LHCN-M2 (cell line): ENCODE results near the gene KLK11. TPM values are rescaled to one million over a fixed set of nuclear protein-coding genes. Genes with fewer than 3 reads are reported as not detected.
A peak's percentile ranks its signal among the peaks of the same experiment; 100 is the strongest.
"Not testable (repeated sequence)": the region's sequence is repeated elsewhere in the genome, so short reads cannot be mapped to it uniquely, and the experiment has no call there.

Experiments used
- DNase-seq: peaks from one replicate; pipeline ENCODE4 v3.0.0-alpha.2; 2012; ENCODE audit warnings: low read depth
- total RNA-seq: library from RNA; depleted of rRNA; stranded (reverse); fragments of >200 nt; gene quantifications from 2 replicates; pipeline ENCODE4 v1.2.3, GENCODE V29; 2014

The KLK11 gene
- total RNA-seq, 1 experiment from 2014 or later, result not detected

DNA sequence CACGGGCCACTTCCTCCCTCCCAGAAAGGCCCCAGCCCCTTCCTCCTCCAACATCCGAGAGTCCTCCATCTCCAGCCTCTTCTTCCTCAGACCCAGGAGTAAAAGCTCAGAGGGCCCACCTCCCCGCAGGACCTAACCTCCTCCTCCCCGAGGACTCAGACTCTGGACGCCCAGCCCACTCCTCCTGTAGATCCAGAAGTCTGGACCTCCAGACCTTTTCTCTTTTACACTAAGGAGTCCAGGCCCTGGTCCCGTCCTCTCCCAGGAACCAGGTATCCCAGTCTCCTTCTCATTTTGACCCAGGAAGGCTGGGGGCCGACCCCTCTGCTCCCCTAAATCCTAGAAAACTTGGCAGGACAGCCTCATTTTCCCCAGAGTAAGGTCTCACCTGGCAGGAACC is 23.1 kb downstream of the KLK11 start:
- DNase-seq, result no peak

DNA sequence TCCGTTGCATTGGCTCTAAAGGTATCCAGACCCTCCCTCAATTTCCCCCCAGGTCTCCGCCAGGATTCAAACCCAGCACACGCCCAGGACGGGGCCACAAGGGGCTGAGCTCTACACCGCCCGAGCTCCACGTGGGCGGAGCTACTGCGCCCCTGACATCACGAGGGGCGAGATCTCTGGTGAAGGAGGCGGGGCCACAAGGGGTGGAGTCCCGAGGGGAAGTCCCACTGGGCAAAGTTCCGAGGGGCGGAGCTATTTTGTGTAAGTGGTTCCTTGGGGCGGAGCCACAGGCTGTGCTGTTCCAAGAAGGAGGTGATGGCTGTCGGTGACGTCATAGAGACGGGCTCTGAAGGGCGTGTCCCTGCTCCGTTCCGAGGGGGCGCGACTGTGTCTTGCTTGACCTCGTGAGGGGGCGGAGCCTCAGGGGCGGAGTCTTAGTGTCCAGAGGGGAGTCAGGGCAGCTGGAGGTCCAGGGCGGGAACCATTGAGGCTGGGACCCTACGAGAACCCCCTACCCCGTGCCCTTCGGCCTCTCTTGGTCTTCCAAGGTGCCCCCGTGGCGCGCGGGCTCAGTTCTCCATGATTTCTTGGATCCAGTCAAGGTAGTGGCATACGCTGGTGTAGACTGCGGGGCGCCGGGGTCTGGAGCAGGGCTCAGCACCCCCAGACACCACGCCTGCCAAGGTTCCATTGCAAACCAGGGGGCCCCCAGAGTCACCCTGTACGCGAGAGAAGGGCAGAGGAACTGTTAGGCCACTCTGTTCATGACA is 23.7 kb downstream of the KLK11 start:
- peak; percentile 2 for DNase-seq

DNA sequence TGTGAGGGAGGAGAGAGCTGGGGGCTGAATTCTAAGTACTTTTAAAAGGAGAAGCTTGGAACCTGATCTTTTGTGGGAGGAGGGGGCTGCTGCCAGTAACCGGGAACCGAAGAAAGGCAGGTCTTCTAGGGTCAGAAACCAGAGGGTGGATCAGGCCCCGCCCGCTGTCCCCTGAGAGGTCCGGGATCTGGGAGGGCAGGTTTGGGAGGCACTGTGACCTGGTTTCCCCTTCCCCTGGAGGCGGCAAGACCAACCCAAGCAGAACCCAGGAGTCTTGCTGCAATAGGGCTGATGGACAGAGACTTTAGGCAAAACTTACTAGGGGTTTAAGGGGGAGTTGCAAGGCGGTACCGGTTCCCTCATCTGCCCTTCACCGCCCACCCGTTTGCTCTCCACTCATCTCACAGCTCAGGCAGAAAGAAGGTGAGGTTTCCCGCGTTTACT is 24.3 kb downstream of the KLK11 start:
- DNase-seq, result no peak

DNA sequence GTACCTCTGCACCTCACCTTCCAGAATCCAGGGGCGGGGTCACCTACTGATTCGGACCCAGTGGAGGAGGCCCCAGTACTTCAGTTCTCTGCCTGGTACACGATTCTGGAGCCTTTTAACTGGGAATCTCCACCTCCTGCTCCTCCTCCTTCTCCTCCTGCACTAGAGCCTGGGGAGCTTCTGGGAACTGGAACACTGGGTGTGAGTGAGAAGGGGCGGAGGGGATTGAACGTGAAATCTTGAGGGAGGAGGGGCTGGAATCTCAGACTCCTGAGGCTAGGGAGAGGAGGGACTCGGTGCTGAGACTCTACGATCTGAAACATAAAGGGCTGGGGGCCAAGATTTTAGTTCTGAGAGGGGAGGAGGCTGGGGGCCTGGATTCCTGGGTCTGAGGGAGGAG is 24.9 kb downstream of the KLK11 start, which contains the start of gene KLK8:
Gene KLK8, minus strand, starts transcription at position 90 of the 400 bp plus-strand sequence. CDS start 437 bp downstream, outside the sequence.
- no peak for DNase-seq

DNA sequence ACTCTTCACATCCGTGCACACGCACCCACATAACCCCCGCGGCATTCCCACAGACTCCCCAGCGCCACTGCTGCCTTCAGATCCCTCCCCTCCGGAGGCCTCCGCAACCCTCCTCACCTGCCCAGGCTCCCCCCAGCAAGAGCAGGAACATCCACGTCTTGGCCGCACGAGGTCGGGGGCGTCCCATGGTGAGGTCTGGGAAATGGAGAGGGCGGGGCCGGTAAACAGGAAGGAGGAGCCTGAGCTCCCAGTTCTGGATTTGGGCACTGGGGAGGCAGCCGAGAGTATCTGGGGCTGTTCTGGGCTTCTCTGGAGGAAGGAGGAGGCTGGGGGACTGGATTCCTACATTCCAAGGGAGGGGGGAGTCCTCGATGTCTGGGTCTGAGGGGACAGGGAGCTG is 25.4 kb downstream of the KLK11 start:
- DNase-seq, result no peak

DNA sequence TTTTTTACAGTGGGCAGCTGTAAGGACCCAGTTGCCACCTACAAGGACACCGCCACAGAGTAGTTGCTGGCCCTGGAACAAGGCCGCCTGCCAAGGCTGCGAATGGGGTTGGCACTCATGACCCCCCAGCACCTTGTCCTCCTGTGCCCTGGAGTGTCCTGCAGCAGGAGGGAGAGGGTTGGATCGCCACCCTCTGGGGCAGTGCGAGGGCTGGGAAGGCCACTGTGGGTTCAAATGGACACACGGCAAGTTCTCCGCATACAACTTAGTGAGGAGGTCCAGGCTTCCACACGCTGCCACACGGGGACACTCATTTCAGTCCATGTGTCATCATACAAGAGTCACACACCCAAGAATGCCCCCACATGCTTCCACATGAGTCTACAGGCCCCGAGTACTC is 26.0 kb downstream of the KLK11 start:
- DNase-seq, result no peak

DNA sequence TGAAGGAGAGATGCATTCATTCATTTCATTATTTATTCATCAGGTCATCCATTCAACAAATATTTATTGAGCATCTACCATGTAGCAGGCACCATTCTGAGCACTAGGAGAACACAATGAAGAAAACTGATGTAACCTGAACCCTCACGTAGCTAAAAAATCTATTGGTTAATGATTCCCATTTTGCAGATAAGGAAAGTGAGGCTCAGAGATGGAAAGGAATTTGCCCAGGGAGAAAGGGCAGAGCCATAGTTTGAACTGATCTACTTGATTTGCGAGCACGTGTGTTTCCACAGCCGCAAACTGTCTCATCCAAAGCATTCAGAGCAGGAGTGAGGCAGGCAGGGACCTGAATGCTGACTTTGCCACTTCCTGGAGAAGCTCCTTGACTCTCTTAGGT is 27.7 kb downstream of the KLK11 start:
- DNase-seq, result no peak

DNA sequence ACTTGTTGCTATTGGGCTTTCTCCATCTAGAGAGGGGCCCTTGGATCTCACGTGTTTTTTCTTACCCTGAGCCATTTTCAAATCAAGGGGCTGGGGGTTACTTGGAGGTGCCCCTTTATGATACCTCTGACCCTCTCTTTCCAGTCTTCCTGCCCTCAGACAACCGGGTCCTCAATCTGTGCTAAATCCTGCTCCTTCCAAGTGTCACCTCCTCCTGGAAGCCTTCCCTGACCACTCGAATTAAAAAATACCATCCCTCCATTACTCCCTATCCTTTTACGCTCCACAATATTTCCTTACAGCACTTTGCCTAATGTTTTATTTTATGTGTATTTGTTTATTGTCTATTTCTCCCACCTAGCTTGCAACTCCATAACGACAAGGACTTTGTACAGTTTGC is 28.4 kb downstream of the KLK11 start:
- no peak for DNase-seq

DNA sequence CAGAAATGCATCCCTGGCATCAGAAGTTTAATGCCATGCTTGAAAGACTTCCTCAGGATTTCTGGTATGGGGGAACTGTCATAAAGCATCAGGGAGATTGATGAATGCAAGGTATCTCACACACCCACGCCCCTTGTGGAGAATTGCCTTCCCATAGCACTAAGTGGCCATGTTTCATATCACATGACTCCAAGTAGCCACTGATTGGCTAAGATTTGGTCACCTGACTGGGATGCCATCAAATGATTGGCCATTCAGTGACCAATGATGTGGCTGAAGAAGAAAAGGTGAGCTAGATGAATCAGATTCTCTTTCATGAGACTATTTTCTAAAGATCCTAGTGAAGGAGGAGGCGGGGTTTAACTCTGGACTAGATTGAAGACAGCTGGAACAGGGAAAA is 32.3 kb downstream of the KLK11 start:
- DNase-seq, result no peak

DNA sequence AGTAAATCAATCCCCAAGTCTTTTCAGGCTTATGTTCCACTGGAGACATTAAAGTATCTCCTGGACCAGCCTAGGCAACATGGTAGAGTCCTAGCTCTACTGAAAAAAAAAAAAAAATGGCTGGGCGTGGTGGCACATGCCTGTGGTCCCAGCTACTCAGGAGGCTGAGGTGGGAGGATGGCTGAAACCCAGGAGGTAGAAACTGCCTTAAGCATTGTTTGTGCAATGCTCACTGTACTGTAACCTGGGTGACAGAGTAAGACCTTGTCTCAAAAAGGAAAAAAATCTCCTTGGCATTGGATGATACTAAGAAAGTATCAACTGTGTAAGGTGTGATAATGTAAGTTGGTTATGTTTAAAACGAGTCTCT is 33.8 kb downstream of the KLK11 start:
- no peak for DNase-seq

DNA sequence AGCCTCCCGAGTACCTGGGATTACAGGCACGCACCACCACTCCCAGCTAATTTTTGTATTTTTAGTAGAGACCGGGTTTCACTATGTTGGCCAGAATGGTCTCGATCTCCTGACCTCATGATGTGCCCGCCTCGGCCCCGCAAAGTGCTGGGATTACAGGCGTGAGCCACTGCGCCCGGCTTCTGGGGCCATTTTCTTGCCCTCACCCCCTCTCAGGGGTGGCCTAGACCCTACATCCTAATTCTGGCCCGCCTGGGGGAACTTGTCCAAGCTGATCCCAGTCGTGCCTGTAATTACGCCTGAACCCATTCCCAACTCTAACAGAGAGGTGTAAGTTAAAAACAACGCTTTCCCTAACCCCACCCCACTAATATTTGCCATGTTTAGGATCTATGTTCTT is 42.0 kb downstream of the KLK11 start:
- not testable (repeated sequence) for DNase-seq

DNA sequence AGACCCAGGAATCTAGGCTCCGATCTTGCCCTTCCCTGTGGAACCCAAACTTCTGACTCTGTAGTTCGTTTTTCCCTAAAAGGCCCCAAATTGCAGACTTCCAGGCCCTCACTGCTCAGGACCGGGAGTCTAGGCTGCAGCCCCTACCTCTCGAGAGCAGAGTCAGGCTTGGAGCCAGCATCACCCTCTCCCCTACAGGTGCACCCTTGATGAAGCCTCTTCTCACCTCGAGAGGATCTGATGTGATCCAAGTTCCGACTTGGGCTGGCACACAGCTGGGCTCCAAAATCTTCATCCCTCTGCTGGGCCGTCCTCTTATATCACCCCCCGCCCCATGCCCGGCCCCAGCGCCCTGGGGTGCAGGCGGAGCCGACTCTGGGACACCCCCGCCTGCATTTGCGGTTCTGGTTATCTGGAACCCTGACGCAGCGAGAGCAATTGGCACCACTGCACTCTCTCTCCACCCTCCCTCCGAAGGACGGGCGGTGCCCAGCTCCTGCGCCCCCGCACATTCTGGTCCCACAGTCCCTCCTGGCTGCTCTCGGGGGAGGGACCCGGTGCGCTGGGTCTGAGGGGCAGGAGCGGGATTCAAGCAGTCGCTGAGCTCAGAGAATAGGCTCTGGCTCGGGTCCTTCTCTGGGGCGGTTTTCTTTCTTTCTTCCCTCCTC is 42.7 kb downstream of the KLK11 start, which contains the start of gene KLK7:
Gene KLK7, minus strand, starts transcription at position 293 of the 668 bp plus-strand sequence. CDS start 1,518 bp downstream, outside the sequence.
- DNase-seq, result no peak

DNA sequence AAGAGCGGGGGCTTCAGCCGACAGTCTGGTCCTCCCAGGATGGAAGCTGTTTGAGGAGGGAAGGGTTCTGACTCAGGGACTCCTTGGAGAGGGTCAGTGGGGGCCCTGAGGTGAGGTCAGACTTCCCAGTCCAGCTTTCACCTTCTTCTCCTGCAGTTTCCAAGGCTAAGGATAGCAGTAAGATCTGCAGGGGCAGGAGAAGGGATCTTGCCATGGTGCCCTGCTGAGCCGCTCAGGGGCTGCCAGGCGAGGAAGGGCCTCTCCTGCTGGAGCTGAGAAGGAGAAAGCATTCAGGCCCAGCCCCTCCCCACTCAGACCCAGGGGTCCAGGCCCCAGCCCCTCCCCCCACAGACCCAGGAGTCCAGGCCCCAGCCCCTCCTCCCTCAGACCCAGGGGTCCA is 44.2 kb downstream of the KLK11 start:
- no peak for DNase-seq

DNA sequence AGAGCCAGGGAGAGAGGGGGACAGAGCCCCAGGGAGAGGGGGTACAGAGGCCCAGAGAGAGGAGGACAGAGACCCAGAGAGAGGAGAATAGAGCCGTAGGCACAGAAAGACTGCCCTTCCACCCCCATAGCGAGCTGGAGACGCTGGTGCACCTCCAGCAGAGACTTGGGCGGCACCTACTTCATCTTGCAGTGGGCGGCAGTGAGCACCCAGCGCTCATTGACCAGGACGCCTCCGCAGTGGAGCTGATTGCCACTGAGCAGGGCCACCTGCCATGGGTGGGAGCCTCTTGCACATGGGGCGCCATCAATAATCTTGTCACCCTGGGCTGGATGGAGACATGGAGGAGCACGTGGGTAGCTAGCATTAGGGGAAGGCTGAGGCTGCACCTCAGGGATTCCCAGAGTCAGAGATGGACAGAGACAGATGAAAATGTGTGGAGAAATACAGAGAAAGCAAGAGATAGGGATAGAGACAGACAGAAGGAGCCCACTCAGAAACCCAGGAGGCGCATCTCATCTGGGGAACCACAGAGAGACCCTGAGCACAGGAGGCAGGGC is 44.7 kb downstream of the KLK11 start:
- no peak for DNase-seq

DNA sequence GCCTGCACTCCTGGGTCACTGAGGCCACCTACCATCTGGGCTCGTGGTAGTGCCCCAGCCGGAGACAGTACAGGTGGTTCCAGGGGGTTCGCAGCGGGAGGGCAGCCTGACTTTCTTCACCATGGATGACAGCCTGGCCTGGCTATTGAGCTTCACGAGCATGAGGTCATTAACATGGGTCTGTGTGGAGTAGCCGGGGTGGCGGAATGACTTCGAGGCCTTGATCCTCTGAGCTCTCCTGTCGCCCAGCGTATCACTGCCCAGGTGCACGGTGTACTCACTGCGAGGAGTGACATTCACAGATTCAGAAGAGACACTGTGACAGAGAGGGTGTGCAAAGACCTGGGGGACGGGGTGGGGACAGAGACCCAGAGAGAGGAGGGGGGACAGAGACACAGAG is 46.2 kb downstream of the KLK11 start:
- DNase-seq, result no peak

DNA sequence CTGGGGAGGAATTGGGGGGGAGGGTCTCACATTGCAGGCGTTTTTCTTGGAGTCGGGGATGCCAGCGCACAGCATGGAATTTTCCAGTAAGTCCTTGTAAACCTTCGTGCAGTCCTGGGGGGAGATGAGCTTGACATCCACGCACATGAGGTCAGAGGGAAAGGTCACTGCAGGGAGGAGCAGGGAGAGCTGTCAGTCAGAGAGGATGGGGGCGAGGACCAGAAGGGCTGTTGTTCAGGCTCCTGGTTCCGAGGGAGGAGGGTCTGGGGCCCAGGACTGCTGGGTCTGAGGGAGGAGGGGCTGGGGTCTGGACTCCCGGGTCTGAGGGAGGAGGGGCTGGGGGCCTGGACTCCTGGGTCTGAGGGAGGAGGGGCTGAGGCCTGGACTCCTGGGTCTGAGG is 46.7 kb downstream of the KLK11 start:
- DNase-seq, result no peak

DNA sequence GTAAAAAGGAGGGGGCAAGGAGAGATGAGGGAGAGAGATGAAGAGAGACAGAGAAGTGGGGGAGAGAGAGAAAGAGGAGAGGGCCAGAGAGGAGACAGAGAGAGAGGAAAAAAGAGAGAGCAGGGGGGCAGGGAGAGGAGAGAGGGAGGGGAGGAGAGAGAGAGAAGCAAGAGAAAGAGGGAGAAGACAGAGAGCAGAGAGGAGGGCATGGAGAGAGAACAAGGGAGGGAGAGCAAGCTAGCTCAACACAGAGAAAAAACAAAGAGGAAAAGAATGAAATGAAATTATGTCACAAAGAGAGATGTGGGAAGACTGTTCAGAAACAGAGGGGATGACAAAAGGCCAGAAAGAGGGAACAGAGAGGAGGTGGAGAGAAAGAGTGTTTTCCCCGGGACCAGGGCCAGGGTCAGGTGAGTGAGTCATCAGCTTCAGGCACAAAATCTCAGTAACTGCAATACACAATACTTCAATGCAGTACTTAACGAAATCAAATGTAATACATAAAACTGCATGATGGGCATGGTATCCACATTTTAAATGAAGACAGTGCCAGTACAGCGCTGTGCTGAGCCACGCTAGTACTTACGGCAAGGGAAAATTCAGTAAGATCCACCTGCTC is 47.5 kb downstream of the KLK11 start:
- no peak for DNase-seq

DNA sequence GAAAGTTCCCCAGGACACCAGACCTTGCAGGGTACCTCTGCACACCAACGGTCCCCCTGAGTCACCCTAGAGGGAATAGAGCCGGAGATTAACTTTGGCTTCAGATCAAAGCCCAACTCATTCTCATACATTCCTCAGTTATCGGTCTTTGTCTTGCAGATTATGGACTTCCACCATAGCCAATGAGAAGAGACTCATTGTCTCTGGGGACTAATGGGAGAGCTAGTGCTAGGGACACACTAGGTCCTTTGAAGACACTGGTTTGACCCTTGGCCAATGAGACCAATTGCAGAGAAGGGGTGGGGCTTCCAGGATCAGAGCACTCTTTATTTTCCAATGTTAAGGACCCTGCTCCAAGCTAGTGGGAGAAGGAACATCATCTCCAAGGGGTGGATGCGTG is 48.8 kb downstream of the KLK11 start:
- no peak for DNase-seq

DNA sequence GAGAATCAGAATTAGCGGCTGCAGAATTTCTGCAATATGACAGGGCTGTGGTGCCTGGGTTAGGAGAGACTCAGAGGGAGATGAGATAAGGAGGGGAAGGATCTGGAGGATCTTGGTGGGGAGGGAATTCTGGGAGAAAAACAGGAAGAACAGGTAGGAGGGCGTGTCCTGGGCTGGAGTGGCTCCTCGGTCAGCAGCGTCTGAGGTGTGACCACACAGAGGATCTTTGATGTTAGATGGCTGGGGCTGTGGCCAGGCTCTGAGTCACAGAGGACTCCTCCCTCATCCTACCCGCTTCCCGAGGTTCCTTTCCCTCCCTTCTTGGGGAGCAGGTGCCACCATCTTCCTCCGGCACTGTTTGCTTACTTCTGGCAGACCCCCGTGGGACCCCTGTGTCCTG is 50.6 kb downstream of the KLK11 start:
- no peak for DNase-seq

DNA sequence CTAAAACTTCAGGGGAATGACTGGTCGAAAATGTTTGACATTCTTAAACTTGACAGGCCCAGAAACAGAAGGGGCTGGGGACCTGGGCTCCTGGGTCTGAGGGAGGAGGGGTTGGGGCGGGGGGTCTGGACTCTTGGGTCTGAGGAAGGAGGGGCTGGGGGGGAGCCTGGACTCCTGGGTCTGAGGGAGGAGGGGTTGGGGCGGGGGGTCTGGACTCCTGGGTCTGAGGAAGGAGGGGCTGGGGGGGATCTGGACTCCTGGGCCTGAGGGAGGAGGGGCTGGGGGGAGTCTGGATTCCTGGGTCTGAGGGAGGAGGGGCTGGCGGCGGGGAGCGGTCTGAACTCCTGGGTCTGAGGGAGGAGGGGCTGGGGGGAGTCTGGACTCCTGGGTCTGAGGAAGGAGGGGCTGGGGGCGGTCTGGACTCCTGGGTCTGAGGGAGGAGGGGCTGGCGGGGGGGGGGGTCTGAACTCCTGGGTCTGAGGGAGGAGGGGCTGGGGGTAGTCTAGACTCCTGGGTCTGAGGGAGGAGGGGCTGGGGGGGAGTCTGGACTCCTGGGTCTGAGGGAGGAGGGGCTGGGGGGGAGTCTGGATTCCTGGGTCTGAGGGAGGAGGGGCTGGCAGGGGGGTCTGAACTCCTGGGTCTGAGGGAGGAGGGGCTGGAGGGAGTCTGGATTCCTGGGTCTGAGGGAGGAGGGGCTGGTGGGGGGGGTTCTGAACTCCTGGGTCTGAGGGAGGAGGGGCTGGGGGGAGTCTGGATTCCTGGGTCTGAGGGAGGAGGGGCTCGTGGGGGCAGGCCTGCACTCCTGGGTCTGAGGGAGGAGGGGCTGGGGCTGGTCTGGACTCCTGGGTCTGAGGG is 51.5 kb downstream of the KLK11 start:
- DNase-seq, result no peak

DNA sequence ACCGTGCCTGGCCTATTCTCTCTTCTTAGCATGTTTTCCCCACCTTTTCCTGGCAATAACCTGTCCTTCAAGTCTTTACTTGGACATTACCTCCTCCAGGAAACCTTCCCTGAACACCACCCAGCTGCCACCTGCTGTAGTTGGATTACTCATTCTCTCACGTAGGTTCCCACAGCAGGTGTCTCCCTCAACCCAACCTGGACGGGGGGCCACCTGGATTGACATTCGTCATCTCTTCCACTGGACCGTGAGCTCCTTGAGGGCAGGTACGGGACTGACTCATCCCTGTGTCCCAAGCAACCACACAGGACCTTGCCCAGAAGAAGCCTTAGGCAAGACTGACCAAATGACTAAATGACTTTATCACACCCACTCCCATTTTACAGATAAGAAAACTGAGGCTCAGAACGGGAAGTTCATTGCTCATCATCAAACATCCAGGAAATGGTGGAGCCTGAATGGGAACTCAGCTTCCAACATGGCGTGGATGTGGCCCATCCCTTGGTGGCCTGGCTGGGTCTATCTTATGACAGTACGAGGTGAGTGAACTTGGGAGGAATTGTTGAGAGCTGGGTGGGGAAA is 53.5 kb downstream of the KLK11 start:
- no peak for DNase-seq
